Activated T-helper 2 cell treated with anti-CD3 and anti-CD28 coated beads, Interferon-gamma antibody, Interleukin-2, Interleukin-4, amounts not matched to agents 10 μg/mL and 5 μg/mL and 100 μg/mL, durations not matched to agents 14 hours and 24 hours and 36 hours (primary cell): ENCODE data around the gene UGDH. TPM values are rescaled to one million over a fixed set of nuclear protein-coding genes. Genes with fewer than 3 reads are reported as not detected.

ENCODE experiments used
- DNase-seq: peaks from one replicate; pipeline ENCODE4 v3.0.0; 2021; ENCODE audit warnings: low spot score
- H3K27ac Mint-ChIP-seq: one replicate; pipeline ENCODE4 v1.8.0; 2021; ENCODE audit warnings: mixed read lengths
- H3K27me3 Mint-ChIP-seq: one replicate; pipeline ENCODE4 v1.8.0; 2021; ENCODE audit warnings: low read depth, mixed read lengths
- H3K36me3 Mint-ChIP-seq: one replicate; pipeline ENCODE4 v1.8.0; 2021; ENCODE audit warnings: low read depth, mixed read lengths
- H3K4me1 Mint-ChIP-seq: one replicate; pipeline ENCODE4 v1.8.0; 2021; ENCODE audit warnings: low read depth, mixed read lengths
- H3K4me3 Mint-ChIP-seq: one replicate; pipeline ENCODE4 v1.8.0; 2021; ENCODE audit warnings: low read depth, mild to moderate bottlenecking, moderate library complexity, mixed read lengths
- H3K9me3 Mint-ChIP-seq: one replicate; pipeline ENCODE4 v1.8.0; 2021; ENCODE audit warnings: mixed read lengths
- intact Hi-C: fragments of 100-400 bp; cut with micrococcal nuclease; formaldehyde crosslinking; loops from one replicate; pipeline ENCODE4 v1.15.1; 2023
- total RNA-seq: library from RNA; stranded (reverse); gene quantifications from 2 replicates; pipeline ENCODE4 v1.2.3, GENCODE V29; 2022

The UGDH gene
- total RNA-seq, 1 donor from 2014 or later: 34.8 TPM

DNA sequence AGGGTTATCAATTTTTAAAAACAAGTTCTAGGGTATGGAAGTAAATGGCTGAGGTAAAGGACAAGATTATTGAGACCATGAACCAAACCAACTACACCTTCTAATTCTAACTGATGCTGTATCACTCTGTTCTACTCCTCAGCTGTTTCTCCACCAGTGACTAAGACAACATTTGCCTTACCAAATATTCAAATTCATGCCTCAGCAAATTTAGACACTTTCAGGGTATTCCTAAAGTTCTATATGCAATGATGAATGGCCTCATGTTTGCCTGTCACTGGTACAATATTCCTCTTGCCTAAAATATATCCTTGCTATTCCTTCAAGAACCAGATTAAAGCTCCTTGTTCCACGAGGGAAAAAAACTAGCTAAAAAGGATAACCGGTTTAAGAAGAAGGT is 73.5 kb downstream of the UGDH start:
- no peaks in the 10 kb centered on the region for H3K27me3 Mint-ChIP-seq
- no peak overlapping the region for H3K4me3 Mint-ChIP-seq
- intact Hi-C loops: no loop called here
- H3K4me1 Mint-ChIP-seq: peaks cover 18% of the 10 kb centered on the region
- DNase-seq: no peak
- peaks cover 94% of the 10 kb centered on the region for H3K36me3 Mint-ChIP-seq
- no peak overlapping the region for H3K27ac Mint-ChIP-seq
- no peaks in the 10 kb centered on the region for H3K9me3 Mint-ChIP-seq

GRCh38 chr4:39452860-39453587 is 74.2 kb downstream of the UGDH start:
- Mint-ChIP-seq H3K4me1 (peaks cover 18% of the 10 kb centered on the region), H3K27ac (peak overlapping the region; percentile 12), H3K36me3 (peaks cover 93% of the 10 kb centered on the region)

GRCh38 chr4:39452153-39452859 is 74.9 kb downstream of the UGDH start:
- H3K4me1 Mint-ChIP-seq: peaks cover 17% of the 10 kb centered on the region
- no peaks in the 10 kb centered on the region for H3K27me3 Mint-ChIP-seq

More at GRCh38 chr4:39452860-39453587, 74.2 kb downstream of the UGDH start:
- DNase-seq: no peak
- no peaks in the 10 kb centered on the region for H3K9me3 Mint-ChIP-seq
- H3K27me3 Mint-ChIP-seq: no peaks in the 10 kb centered on the region
- intact Hi-C loops: no loop called here
- H3K4me3 Mint-ChIP-seq: no peak overlapping the region

GRCh38 chr4:39451423-39452023 is 75.7 kb downstream of the UGDH start:
- H3K4me3 Mint-ChIP-seq: no peak overlapping the region
- intact Hi-C loops: no loop called here
- H3K36me3 Mint-ChIP-seq: peaks cover 87% of the 10 kb centered on the region
- H3K4me1 Mint-ChIP-seq: peaks cover 11% of the 10 kb centered on the region
- no peaks in the 10 kb centered on the region for H3K27me3 Mint-ChIP-seq
- H3K9me3 Mint-ChIP-seq: no peaks in the 10 kb centered on the region
- no peak overlapping the region for H3K27ac Mint-ChIP-seq
- no peak for DNase-seq

More at GRCh38 chr4:39452153-39452859, 74.9 kb downstream of the UGDH start:
- intact Hi-C loops: no loop called here
- H3K4me3 Mint-ChIP-seq: no peak overlapping the region
- peaks cover 93% of the 10 kb centered on the region for H3K36me3 Mint-ChIP-seq
- H3K9me3 Mint-ChIP-seq: no peaks in the 10 kb centered on the region
- no peak for DNase-seq
- H3K27ac Mint-ChIP-seq: no peak overlapping the region

DNA sequence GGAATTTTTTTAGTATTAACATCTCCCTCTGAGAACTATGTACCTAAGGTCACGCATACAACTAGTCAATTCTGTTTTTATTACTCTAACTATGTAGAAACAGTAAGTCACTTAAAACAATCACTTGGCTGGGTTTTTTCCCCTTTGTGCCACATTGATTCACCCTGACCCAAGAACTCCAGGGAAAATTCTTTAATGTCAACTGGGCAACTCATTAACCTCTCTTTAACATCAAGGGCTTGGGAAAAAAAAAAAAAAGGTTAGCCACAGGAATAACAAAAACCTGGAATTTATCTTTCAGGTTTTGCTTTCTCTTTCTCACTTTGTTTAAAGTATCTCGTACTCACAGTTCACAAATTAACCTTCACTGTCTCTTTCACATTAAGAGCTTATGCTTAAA is 76.6 kb downstream of the UGDH start:
- no peak for DNase-seq
- Mint-ChIP-seq H3K4me1 (peaks cover 10% of the 10 kb centered on the region), H3K9me3 (no peaks in the 10 kb centered on the region), H3K27me3 (no peaks in the 10 kb centered on the region), H3K4me3 (no peak overlapping the region), H3K27ac (no peak overlapping the region), H3K36me3 (peaks cover 78% of the 10 kb centered on the region)
- intact Hi-C loops: no loop called here

Other genes with a start within 250 kb of the UGDH start
- gene RFC1, start 161.1 kb downstream of the UGDH start, total RNA-seq: 56.6 and 64.7 TPM in 2 replicates
- gene KLB, start 120.5 kb downstream of the UGDH start, total RNA-seq: not detected in 2 replicates
- gene RPL9, start 68.5 kb downstream of the UGDH start, total RNA-seq: 1,761 and 1,779 TPM in 2 replicates
- 19.1 and 19.8 TPM in 2 replicates for gene LIAS, start 68.4 kb downstream of the UGDH start, total RNA-seq
- gene SMIM14, start 111.4 kb upstream of the UGDH start, total RNA-seq: 1.7 and 1.9 TPM in 2 replicates
- 94.1 and 94.8 TPM in 2 replicates for gene UBE2K, start 170.7 kb upstream of the UGDH start, total RNA-seq